NCI-H1694 treated with DMSO at 0.1 percent for 48 hours (cell line): Measurements from ENCODE around the gene IER5.
"Not testable (repeated sequence)": the region's sequence is repeated elsewhere in the genome, so short reads cannot be mapped to it uniquely, and the experiment has no call there.

ENCODE experiments used
- DNase-seq: peaks from one replicate; lab custom pipeline; 2025; lab: John Stamatoyannopoulos, UW

Gene IER5

DNA sequence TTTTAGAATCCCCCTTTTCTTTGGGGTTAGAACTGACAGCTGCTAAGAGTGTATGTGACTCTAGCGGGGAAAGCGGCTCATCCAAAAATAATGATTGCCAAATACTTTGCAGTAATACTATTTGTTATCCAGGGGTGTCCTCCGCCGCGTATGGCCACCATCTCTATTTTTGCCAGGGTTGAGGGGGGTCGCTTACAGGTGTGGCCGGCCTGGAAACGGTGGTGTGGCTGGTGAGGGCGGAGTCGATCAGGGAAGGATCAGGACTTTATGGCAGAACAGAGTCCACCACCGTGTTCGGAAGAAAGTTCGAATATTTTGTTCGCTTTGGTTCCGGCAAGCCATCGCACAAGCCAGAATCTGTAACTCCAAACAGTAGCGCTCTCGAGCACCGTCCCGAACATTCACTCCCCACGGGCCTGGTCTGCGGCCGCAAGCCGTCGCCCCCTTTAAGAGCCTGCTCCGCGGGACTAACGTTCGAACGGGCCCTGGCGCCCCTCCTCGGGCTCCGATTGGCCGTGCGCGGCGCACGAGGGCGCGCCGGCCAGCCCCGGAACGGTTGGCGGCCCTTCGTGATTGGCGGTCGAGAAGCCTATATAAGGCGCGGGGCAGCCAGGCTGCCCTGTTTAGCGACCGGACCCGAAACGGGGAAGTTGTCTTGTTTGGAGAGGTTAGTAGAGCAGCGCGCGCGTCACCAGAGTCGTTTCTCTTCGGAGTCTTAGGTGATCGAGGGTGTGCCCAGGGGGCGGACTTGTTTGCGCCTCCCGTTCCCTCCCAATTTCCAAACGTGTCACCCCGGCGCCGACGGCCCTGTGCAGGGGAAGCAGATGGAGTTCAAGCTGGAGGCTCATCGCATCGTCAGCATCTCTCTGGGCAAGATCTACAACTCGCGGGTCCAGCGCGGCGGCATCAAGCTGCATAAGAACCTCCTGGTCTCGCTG lies at the start of gene IER5:
TSS of gene IER5 (plus strand) at position 622 of the 938 bp plus-strand sequence. CDS start at position 825, 203 bp downstream.
- DNase-seq = peak; percentile 94

DNA sequence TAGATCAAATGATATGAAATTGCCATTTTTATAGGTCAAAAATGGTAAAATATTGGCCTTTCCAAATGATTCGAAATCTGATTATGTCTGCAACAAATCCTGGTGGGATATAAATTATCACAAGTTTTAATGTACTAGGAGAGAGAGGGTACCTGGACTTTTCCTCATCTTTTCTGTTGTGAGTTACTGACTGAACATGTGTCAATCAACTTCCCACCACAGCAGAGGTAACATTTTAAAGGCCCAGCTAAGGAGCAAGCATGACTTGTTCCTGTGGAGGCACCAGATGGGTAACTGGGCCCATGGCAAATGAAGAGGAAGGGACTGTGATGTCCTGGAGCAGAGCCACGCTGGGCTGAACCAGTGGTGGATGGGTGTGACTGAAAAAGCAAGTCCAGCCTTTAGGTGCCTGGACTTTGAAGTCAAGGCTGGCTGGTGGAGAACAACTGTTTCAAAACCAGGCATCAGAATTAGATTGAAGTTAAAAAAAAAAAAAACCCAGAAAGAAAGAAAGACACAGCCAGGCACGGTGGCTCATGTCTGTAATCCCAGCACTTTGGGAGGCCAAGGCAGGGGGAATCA lies 48.1 kb upstream of the IER5 start:
- no peak for DNase-seq

DNA sequence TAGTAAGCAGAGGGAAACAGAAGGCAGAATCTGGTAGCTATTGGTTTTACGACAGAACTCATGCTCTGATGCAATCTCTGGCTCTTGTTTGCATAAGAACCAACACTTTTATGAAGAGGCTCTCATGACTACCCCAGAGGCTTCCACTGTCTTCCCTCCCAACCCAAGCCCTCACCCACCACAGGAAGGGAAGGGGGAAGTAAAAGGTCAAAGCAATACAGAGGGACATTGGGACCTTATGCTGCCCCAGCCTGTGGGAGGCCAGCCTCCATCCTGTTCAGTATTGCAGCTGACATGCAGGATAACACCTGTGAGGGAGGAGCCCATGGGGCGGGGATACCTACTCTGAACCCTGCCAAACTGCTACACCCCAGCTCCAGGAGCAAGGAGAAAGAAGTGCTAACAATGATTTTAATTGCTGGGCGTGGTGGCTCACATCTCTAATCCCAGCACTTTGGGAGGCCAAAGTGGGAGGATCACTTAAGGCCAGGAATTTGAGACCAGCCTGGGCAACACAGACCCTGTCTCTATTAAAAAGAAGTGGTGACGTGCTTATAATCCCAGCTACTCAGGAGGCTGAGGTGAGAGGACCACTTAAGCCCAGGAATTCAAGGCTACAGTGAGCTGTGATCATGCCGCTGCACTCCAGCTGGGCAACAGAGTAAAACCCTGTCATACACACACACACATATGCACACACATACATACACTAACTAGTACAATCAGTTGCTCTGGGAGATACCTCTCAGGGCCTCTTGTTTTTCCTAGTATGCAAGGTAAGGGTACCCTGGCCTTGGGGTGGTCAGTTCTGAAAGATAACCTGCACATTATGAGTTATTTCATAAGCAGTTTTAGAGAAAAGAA lies 45.2 kb upstream of the IER5 start:
- DNase-seq = no peak

DNA sequence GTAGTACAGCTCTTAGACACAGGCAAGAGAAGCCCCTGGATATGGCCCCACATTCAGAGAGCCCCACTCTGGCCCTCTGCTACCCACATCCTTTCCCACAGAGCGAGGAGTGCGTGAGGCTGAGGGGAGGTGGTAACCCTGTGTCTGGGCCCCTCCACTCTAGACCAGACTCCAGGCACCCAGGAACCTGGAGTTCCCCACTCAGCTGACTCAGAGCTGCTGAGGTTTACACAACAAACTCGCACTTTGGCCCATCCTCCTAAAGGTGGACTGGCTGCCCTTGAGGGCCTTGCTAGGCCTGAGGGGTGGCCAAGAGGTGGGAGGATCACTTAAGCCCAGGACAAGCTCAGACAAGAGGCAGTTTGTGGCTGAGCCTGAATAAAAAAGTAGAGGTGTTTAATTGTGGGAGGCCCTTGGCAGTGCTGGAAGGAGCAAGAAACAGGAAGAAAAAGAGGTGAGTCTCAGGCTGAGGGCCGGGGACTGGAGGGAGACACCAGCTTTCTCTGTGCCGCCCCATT lies 44.0 kb upstream of the IER5 start:
- no peak for DNase-seq

DNA sequence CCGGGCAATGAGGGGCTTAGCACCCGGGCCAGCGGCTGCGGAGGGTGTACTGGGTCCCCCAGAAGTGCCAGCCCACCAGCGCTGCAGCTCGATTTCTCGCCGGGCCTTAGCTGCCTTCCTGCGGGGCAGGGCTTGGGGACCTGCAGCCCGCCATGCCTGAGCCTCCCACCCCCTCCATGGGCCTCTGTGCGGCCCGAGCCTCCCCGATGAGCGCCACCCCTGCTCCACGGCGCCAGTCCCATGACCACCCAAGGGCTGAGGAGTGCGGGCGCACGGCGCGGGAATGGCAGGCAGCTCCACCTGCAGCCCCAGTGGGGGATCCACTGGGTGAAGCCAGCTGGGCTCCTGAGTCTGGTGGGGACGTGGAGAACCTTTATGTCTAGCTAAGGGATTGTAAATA lies 42.6 kb upstream of the IER5 start:
- DNase-seq = not testable (repeated sequence)

DNA sequence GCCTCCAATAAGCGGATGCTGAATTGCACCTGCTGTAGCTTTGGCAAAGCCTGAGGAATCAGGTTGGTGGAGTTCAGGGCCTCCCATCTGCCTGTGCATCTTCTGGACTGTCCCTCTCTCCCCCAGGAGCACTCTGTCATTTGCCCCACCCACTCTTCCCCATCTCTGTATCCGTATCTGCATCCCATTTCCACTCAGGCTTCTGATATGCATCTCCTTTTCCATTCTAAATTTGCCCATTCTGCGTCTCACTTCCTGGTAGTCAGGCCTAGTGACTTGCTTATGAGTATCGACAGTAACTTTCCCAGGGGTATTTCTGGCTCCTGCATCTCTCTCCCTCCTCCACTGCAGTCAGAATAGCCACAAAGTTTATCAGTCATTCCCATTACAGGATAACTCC lies 39.1 kb upstream of the IER5 start:
- no peak for DNase-seq

DNA sequence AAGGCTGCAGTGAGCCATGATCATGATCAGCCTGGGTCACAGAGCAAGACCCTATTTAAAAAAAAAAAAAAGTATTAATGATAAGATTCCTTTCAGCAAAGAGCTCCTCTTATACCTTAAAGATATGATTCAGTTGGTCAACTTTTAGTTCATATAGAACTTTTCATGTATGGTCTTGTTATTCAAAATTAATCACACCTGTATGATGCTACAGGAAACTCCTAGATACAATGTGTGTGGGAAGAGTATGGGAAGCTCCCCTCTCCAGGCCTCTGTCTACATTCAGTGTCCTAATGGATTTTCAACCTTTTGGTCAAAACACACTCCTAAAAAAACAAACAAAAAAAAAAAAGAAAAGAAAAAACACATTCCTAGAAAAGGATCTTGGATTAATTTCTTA lies 37.6 kb upstream of the IER5 start:
- DNase-seq = no peak

DNA sequence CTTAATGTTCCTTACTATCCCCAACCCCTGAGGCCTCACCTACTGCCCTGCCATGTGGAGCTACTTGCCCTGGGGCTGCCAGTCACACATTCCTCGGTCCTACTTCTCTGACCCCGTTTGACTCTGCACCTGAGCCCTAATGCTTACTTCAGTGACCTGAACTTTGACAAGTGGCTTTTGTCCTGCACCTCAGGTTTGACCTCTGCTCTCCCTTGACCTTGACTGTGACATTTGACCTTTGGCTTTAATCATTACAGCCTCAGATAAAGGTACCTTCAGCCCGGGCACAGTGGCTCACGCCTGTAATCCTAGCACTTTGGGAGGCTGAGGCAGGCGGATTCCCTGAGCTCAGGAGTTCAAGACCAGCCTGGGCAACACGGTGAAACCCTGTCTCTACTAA lies 31.9 kb upstream of the IER5 start:
- no peak for DNase-seq

DNA sequence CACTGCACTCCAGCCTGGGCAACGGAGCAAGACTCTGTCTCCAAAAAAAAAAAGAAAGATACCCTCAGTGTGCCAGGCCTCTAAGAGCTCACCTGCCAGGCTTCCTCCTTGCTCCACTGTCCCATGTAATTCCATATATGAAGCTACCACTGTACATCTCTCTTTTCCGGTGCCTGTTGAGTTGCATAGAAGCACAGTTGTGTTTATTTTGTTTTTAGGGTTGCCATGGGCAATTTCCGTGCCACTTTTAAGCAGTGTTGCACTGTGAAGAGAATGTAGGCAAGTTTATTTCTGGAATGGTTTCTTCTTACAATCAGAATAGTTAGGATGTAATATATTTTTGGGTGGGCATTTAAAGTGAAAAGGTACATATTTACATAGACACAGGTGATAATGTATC lies 31.4 kb upstream of the IER5 start:
- no peak for DNase-seq

DNA sequence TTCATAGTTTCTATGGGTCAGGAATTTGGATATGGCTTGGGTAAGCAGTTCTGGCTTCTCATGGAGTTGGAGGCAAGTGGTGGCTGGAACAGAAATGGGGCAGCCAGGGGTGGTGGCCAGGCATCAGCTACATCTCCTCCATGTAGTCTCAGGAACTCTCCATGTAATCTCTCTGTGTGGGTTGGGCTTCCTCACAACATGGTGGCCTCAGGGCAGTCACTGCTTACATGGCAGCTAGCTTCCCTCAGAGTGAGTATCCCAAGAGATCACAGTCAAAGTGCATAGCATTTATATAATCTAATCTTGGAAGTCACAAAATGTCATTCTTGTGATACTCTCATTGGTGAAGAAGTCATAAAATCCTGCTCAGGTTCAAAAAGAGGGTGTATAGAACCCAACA lies 29.1 kb upstream of the IER5 start:
- no peak for DNase-seq

DNA sequence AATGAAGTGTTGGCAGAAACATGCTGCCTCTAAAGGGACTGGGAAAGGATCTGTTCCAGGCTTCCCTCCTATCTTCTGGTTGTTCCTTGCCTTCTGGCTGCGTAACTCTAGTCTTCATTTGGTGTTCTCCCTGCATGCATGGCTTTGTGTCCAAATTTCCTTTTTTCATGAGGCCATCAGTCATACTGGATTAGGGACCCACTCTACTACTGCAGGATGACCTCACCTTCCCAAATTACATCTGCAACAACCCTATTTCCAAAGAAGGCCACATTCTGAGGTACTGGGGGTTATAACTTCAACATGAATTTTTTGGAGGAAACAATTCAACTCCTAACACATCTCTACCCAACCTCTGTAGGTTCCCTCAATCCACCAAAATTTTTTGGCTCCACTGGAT lies 28.4 kb upstream of the IER5 start:
- DNase-seq = no peak

DNA sequence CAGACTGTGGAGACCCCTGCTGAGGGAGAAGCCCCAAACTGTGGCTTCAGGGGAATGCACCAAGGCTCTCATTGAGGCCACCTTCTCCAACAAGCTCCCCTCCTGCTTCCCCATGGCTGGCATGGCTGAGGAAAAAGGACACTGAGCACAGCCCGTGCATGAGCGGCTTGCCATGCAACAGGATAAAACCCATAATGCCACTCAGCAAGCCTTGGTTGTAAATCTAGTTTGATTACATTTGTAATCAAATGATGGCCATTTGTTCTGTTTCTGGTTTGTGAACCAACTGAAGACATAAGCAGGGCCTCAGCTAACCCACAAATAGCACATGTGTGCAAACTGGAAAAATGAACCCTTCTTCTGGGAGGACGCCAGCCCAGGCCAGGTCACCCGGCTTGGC lies 27.6 kb upstream of the IER5 start:
- not testable (repeated sequence) for DNase-seq

DNA sequence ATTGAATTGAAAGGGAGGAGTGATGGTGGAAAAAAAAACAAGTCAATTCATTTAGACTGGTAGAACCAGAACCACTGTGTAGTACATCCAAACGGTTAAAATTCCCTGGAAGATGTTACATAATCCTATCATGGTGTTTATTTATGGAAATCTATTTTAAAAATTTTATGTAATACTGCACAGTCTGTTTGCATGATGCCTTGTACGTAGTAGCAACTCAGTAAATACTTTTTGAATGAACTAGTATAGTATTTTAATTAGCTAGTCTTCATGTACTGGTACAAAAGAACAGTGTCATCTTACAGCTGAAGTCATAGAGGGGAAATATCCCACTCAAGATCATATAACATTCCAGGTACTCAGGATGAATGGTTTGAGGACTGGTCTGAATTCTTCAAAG lies 27.0 kb upstream of the IER5 start:
- no peak for DNase-seq

DNA sequence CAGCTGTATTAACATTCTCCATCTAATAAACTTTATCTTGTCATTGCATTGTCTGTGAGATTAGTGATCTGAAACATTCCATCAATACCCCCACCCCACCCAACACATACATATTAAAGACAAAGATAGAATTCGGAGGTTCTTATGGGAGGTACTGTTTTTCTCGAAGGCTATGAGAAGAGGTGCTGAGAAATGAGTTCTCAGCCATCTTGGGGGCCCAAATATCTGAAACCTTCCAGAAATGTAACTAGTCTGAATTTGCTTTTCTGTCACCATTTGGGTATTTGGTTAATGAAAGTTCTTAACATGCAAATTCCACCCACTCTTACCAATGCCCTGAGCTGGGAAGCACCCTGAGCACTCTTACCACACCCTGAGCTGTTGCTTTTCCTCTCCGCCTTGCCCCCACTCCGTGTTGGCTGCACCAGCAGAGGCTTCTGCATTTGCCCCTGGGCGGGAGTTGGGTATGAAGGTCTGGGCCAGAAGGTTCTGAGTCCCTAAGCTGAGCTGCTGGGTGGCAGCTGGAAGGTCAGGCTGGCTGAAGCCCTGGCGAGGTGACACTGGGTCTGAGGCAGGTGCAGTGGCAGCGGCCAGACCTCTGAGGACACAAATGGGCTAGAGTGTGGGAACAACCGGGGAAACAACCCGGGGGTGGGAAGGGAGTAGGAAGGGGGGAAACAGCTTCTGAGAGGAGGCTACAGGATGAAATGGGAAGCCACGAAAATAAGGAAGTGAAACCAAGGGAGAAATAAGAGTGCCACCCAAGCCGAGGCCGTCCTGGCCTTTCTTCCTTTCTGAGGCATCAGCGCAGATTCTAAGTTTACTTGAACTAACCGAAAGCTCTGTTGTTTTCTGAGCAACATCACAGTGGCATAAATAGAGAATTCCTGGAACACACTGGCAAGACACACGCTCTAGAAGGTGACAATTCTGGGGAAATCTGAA lies 26.3 kb upstream of the IER5 start:
- no peak for DNase-seq

DNA sequence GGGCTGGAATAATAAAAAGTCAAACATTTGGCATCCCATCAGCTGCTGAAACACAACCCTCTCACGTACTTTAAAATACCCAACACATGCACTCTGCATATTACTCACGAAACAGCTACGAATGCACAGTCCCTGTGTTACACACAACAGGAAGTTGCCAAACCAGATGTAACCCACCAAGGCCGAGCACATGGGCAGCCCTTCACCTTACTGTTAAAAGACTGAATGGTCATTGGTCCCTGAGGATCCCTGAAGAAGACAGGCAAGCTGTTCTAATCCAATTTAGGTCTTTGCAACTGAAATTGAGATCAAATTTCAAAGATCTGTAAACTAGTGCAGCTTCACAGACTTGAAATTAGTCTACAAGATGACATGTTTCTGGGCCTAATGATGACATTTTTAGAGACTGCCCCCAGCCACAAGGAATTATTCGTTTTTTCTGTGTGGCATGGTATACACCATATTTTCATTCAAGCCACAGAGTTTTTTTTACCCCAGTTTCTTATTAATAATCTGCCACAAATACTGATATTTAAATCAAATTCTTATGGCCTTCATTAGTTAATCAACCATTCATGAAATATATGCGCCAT lies 25.6 kb upstream of the IER5 start:
- no peak for DNase-seq

DNA sequence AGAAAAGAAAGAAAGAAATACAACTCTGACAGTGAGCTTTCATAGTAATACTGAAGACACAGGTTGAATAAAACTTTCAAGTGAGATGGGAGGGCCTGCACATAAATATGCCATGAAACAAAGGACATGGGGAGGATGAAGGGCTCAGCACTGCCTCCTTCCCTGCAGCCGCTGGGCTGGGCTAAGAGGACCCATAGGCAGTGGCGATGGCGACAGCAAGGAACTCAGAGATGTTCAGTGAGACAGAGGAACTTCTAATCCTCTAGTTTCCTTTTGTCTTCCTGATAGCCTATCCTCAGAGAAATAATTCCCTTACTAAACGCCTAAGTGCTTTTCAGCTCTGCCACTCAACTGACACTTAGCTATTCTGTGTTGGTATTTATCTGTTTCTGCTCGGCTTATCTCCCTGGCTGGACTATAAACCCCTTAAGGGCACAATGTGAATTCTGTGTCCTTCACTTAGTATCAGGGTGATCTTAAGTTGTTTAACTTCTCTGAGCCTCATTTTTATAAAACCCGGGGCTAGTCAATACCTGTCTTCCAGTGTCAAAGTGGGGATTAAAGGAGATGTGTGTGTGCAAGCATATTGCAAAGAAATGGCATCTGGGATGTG lies 24.4 kb upstream of the IER5 start:
- no peak for DNase-seq

DNA sequence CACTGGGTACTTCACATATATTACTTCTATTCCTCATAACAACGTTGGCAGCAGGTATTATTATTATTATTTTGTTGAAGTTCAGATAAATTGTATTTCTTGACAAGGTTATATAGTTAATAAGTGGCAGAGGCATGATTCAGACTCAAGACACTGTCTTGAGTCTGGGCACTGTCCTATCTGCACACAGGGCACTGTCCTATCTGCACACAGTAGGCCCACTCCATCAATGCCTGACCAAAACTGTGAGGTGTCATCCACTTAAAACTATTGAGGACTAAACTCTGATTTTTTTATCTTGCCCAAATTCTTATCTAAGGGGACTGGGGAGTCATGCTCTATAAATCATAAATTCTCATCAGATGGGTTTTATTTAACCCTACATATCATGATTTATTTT lies 23.8 kb upstream of the IER5 start:
- DNase-seq = no peak

DNA sequence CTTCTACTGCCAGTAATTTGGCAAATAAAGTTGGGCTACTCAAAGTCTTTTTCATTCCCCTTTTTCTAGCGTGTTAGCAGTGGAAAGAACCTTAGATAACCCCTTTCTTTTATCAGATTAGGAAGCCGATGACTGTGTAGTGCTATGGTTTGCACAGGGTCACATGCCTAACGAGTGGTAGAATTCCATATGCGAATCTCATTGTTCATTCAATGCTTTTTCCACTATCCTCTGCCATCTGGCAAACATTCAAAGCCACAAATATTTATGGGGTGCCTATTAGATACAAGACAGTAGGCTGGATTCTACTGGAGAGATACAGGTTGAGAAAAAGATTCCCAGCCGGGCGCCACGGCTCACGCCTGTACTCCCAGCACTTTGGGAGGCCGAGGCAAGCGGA lies 14.9 kb upstream of the IER5 start:
- no peak for DNase-seq

DNA sequence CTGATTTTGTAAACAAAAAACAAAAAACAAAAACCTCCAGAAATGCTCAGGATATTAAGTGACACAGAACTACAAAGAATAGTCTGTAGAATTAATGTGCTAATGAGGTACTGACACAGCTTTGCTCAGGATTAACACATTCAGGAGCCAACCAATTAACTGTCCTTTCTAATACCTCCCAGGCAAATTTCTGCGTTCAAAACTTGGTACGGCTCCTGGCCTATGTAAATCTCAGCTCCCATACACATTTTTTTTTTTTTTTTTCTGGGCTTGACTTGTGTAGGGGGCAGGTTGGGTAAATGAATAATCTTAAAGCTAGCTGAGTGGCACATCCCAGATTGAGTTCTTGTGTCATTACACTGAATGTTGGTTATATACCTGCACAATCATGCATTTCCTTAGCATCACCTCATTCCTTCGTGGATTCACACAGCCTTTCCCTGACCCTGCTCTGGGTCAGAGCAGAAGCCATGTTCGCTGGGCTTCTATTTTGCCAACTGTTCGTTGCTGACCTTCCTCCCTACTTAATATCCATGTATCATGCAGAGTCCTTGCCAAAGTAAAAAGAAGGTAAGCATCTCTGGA lies 12.6 kb upstream of the IER5 start:
- no peak for DNase-seq

DNA sequence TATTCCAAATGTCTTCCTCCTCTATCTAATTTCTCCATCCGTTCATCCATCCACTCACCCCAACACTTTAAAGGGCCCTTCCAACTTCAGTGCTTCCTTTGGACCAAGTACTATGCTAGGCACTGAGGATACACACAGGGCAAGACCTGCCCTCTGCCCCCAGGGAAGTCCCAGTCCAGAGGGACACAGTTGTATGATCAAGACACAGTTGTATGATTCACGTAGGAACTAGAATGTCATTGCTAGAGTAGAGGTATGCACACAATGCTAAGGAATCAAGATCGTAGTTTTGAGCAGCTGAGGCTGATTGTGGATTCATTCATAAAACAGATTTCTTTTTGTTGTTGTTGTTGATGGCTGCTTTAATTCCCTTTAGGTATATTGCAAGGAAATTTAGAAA lies 11.6 kb upstream of the IER5 start:
- no peak for DNase-seq
